K562 (cell line): ENCODE measurements around the gene ABR.

Source experiments
- BACH1 ChIP-seq: fragments of 200-800 bp; sonication (Bioruptor generic); IDR thresholded peaks from 2 replicates; pipeline ENCODE4 v1.6.1; 2016; ENCODE audit warnings: missing genetic modification characterization, missing compliant biosample characterization
- CBFB ChIP-seq: sonication (generic); formaldehyde crosslinking; IDR thresholded peaks from 2 replicates; pipeline ENCODE4 v1.4.0; 2020; ENCODE audit warnings: mild to moderate bottlenecking, missing genetic modification reagents
- CTCF ChIP-seq, 3 experiments: IDR thresholded peaks in 2 of 3; conservative IDR thresholded peaks in 1 of 3; 2 replicates each; pipeline ENCODE4 v1.5.1; 2011 to 2012; ENCODE audit warnings: low read length in 3 of 3, mild to moderate bottlenecking in 3 of 3, control low read depth in 2 of 3, improper control_type of control experiment in 1 of 3, inconsistent platforms in 1 of 3, low read depth in 1 of 3, mixed read lengths in 1 of 3, moderate library complexity in 1 of 3; ENCODE audit not compliant: insufficient read depth in 2 of 3
- EZH2 ChIP-seq: IDR thresholded peaks from 2 replicates; pipeline ENCODE4 v1.6.1; 2012; ENCODE audit warnings: low read depth, mild to moderate bottlenecking, inconsistent platforms, low read length, borderline replicate concordance
- MAX ChIP-seq: sonication (generic); formaldehyde crosslinking; IDR thresholded peaks from 2 replicates; pipeline ENCODE4 v1.9.0; 2022; ENCODE audit warnings: mild to moderate bottlenecking, missing genetic modification reagents
- NFIC ChIP-seq: fragments of 450-650 bp; IDR thresholded peaks from 2 replicates; pipeline ENCODE4 v1.6.1; 2017; ENCODE audit warnings: mild to moderate bottlenecking, inconsistent platforms
- NR1H2 ChIP-seq: sonication (generic); formaldehyde crosslinking; IDR thresholded peaks from 2 replicates; pipeline ENCODE4 v1.4.0; 2020; ENCODE audit warnings: mild to moderate bottlenecking, missing genetic modification reagents
- POLR2AphosphoS5 ChIP-seq: IDR thresholded peaks from 2 replicates; pipeline ENCODE4 v1.6.1; 2011; ENCODE audit warnings: mild to moderate bottlenecking, low read depth, low read length, moderate library complexity; ENCODE audit not compliant: control insufficient read depth, insufficient read depth
- PRMT5 ChIP-seq: sonication (generic); formaldehyde crosslinking; IDR thresholded peaks from 2 replicates; pipeline ENCODE4 v1.5.0; 2020; ENCODE audit warnings: missing genetic modification reagents
- RNF2 ChIP-seq: sonication (generic); IDR thresholded peaks from 2 replicates; pipeline ENCODE4 v1.6.1; 2016
- ZEB2 ChIP-seq: fragments of 450-650 bp; IDR thresholded peaks from 2 replicates; pipeline ENCODE4 v1.6.1; 2016
- ZFP36 ChIP-seq: fragments of 150-350 bp; IDR thresholded peaks from 2 replicates; pipeline ENCODE4 v1.6.1; 2018; ENCODE audit warnings: low read length, low read depth; ENCODE audit not compliant: partially characterized antibody
- ZNF24 ChIP-seq: fragments of 450-650 bp; IDR thresholded peaks from 2 replicates; pipeline ENCODE4 v1.6.1; 2016
- ZSCAN29 ChIP-seq: fragments of 450-650 bp; IDR thresholded peaks from 2 replicates; pipeline ENCODE4 v1.6.1; 2017

- TF ChIP-seq MAX (CRISPR knock-in tag), result no peak
- TF ChIP-seq CTCF (IDR thresholded peaks at IDR 0.05 in 2 of 3, conservative IDR thresholded peaks at IDR 0.05 in 1 of 3; ENCODE audit: insufficient read depth in 2 of 3, low read depth in 1 of 3, low read length in 3 of 3), result no peak
- no peak for TF ChIP-seq RNF2
- no peak for TF ChIP-seq NR1H2 (CRISPR knock-in tag)
- no peak for TF ChIP-seq ZSCAN29
- TF ChIP-seq PRMT5 (CRISPR knock-in tag), result no peak
- TF ChIP-seq NFIC, result no peak
- TF ChIP-seq ZEB2, result no peak
- TF ChIP-seq POLR2AphosphoS5, result no peak
- TF ChIP-seq ZNF24, result no peak
- no peak for TF ChIP-seq EZH2
- no peak for TF ChIP-seq CBFB (CRISPR knock-in tag)
- TF ChIP-seq ZFP36, result no peak
- no peak for TF ChIP-seq BACH1 (tag)
These were observed 13.5 kb downstream of the ABR start for GRCh38 chr17:1166276-1166675.
